NCI-H345 treated with DMSO at 0.1 percent for 48 hours (cell line): ENCODE data around the gene ATIC.

Experiments
- DNase-seq: peaks from one replicate; lab custom pipeline; 2025; ENCODE audit not compliant: unreplicated experiment; lab: John Stamatoyannopoulos, UW

Gene ATIC

GRCh38 chr2:215314896-215315295 lies 3.0 kb downstream of the ATIC start:
- DNase-seq, result no peak

- DNase-seq, result no peak
Observed at GRCh38 chr2:215315301-215315700, 3.4 kb downstream of the ATIC start.

GRCh38 chr2:215316336-215316735 lies 4.5 kb downstream of the ATIC start:
- no peak for DNase-seq

GRCh38 chr2:215319500-215319899 lies 7.6 kb downstream of the ATIC start:
- no peak for DNase-seq

GRCh38 chr2:215320102-215320501 lies 8.2 kb downstream of the ATIC start:
- no peak for DNase-seq

GRCh38 chr2:215320679-215321078 lies 8.8 kb downstream of the ATIC start:
- DNase-seq, result no peak

- no peak for DNase-seq
Observed at GRCh38 chr2:215324811-215325210, 13.0 kb downstream of the ATIC start.

GRCh38 chr2:215328066-215328465 lies 16.2 kb downstream of the ATIC start:
- DNase-seq, result no peak

- DNase-seq, result no peak
Observed at GRCh38 chr2:215332872-215333595, 21.2 kb downstream of the ATIC start.

- DNase-seq, result no peak
Observed at GRCh38 chr2:215338883-215339679, 27.2 kb downstream of the ATIC start.

- DNase-seq, result no peak
Observed at GRCh38 chr2:215347878-215348277, 36.0 kb downstream of the ATIC start.

- DNase-seq, result no peak
Observed at GRCh38 chr2:215352602-215353001, 40.7 kb downstream of the ATIC start.

GRCh38 chr2:215354771-215355695 lies 43.2 kb downstream of the ATIC start:
- DNase-seq, result no peak

- DNase-seq, result no peak
Observed at GRCh38 chr2:215355801-215356200, 43.9 kb downstream of the ATIC start.

- DNase-seq, result no peak
Observed at GRCh38 chr2:215356334-215356947, 44.6 kb downstream of the ATIC start.

- no peak for DNase-seq
Observed at GRCh38 chr2:215356948-215357461, 45.1 kb downstream of the ATIC start.

- no peak for DNase-seq
Observed at GRCh38 chr2:215357660-215358059, 45.8 kb downstream of the ATIC start.

- DNase-seq, result no peak
Observed at GRCh38 chr2:215358312-215358845, 46.5 kb downstream of the ATIC start.

GRCh38 chr2:215358891-215359575 lies 47.2 kb downstream of the ATIC start:
- no peak for DNase-seq

- no peak for DNase-seq
Observed at GRCh38 chr2:215359576-215359922, 47.7 kb downstream of the ATIC start.
